Caco-2 (cell line): ENCODE data around the gene KLHL40. TPM values are rescaled to one million over a fixed set of nuclear protein-coding genes. Genes with fewer than 3 reads are reported as not detected.

Source experiments
- BruUV-seq: library from RNA; stranded (reverse); fragments of 400-500 nt; replicated peaks from 2 replicates; lab custom pipeline; 2021; lab: Mats Ljungman, UMichigan
- CTCF ChIA-PET: fragments of 300-600 bp; sonication (Branson Sonifier 250); formaldehyde crosslinking; loops from one replicate; lab custom pipeline; 2022; ENCODE audit warnings: antibody characterized with exemption; lab: Charles Lee
- POLR2A ChIA-PET: fragments of 300-600 bp; sonication (Branson Sonifier 250); formaldehyde crosslinking; loops from one replicate; lab custom pipeline; 2022; ENCODE audit warnings: antibody characterized with exemption; lab: Charles Lee
- DNase-seq, 2 experiments: peaks; one replicate each; pipeline versions ENCODE4 v3.0.0 to v3.0.0-alpha.2; 2020 to 2022
- H3K27me3 ChIP-seq: replicated peaks from 2 replicates; pipeline ENCODE4 v1.6.0; 2011; ENCODE audit warnings: low read length; ENCODE audit not compliant: control insufficient read depth, insufficient read depth
- H3K36me3 ChIP-seq: 2 replicates; pipeline ENCODE4 v1.5.1; 2011; ENCODE audit warnings: low read length; ENCODE audit not compliant: control insufficient read depth, insufficient read depth
- H3K4me1 ChIP-seq: fragments of 250-450 bp; sonication (Bioruptor Pico); 2 replicates; pipeline ENCODE4 v1.5.1; 2020; ENCODE audit warnings: mild to moderate bottlenecking
- H3K4me3 ChIP-seq: 2 replicates; pipeline ENCODE4 v1.5.1; 2011; ENCODE audit warnings: low read depth, mild to moderate bottlenecking, control low read depth, low read length
- H3K9me3 ChIP-seq: fragments of 250-450 bp; sonication (Bioruptor Pico); 2 replicates; pipeline ENCODE4 v1.5.1; 2020; ENCODE audit warnings: mild to moderate bottlenecking, moderate library complexity
- H3K27ac Mint-ChIP-seq: one replicate; pipeline ENCODE4 v1.8.0; 2022; ENCODE audit warnings: mixed read lengths; ENCODE audit not compliant: unreplicated experiment
- H3K27me3 Mint-ChIP-seq: one replicate; pipeline ENCODE4 v1.8.0; 2022; ENCODE audit warnings: mixed read lengths; ENCODE audit not compliant: insufficient read depth, unreplicated experiment
- H3K36me3 Mint-ChIP-seq: one replicate; pipeline ENCODE4 v1.8.0; 2022; ENCODE audit warnings: mild to moderate bottlenecking, mixed read lengths; ENCODE audit not compliant: insufficient read depth, unreplicated experiment
- H3K4me1 Mint-ChIP-seq: one replicate; pipeline ENCODE4 v1.8.0; 2022; ENCODE audit warnings: low read depth, mixed read lengths; ENCODE audit not compliant: unreplicated experiment
- H3K4me3 Mint-ChIP-seq: one replicate; pipeline ENCODE4 v1.8.0; 2022; ENCODE audit warnings: mild to moderate bottlenecking, moderate library complexity, mixed read lengths; ENCODE audit not compliant: unreplicated experiment
- H3K9me3 Mint-ChIP-seq: one replicate; pipeline ENCODE4 v1.8.0; 2022; ENCODE audit warnings: mixed read lengths; ENCODE audit not compliant: unreplicated experiment
- intact Hi-C: fragments of 100-400 bp; cut with micrococcal nuclease; formaldehyde crosslinking; loops from one replicate; pipeline ENCODE4 v1.10.0; 2022; ENCODE audit not compliant: unreplicated experiment
- total RNA-seq: library from RNA; stranded (reverse); gene quantifications from 2 replicates; pipeline ENCODE4 v1.2.3, GENCODE V29; 2022
- TF ChIP-seq, protein P1 (sequence below), 2 experiments: fragments of 200-600 bp in 1 of 2; IDR thresholded peaks; 1 replicate in 1 of 2; 2 replicates in 1 of 2; pipeline versions ENCODE4 v1.5.1 to v1.8.0; 2011 to 2022; ENCODE audit warnings: antibody characterized with exemption in 1 of 2, control low read depth in 1 of 2, inconsistent platforms in 1 of 2, low read depth in 1 of 2, low read length in 1 of 2, mild to moderate bottlenecking in 1 of 2, moderate library complexity in 1 of 2; ENCODE audit not compliant: insufficient read depth in 1 of 2, severe bottlenecking in 1 of 2, unreplicated experiment in 1 of 2

Gene KLHL40
- total RNA-seq, 1 experiment from 2014 or later = not detected

DNA sequence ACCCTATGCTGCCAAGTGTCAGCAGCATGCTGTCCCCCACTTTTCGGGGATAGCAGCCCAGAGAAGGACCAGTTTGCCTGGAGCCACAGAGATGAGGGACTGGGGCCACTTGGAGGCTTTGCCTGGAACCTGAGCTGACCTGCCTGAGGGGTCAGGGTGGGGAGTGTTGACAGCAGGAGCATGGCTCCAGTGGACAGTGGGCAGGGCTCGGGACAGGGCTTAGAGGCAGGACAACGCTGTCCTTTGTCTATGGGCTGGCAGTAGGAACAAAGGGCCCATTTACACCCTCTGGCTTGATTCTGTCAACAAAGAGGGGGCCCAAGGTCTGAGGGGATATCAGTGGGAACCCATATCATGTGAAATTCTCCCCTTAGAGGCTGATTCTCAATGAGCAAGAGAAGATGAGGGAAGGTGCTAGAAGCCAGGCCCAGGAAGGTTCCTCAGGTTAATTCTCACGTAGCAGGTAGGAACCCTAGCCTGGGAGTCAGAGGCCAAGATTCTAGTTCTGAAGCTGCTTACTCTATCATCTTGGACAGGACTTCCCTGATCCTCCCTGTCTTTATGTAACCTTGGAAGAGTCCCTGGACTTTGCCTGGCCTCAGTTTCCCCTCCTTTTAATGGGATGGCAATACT, 47.0 kb downstream of the KLHL40 start:
- TF ChIP-seq, protein P1, sequence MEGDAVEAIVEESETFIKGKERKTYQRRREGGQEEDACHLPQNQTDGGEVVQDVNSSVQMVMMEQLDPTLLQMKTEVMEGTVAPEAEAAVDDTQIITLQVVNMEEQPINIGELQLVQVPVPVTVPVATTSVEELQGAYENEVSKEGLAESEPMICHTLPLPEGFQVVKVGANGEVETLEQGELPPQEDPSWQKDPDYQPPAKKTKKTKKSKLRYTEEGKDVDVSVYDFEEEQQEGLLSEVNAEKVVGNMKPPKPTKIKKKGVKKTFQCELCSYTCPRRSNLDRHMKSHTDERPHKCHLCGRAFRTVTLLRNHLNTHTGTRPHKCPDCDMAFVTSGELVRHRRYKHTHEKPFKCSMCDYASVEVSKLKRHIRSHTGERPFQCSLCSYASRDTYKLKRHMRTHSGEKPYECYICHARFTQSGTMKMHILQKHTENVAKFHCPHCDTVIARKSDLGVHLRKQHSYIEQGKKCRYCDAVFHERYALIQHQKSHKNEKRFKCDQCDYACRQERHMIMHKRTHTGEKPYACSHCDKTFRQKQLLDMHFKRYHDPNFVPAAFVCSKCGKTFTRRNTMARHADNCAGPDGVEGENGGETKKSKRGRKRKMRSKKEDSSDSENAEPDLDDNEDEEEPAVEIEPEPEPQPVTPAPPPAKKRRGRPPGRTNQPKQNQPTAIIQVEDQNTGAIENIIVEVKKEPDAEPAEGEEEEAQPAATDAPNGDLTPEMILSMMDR (IDR thresholded peaks at IDR 0.05; ENCODE audit: insufficient read depth in 1 of 2, low read depth in 1 of 2, low read length in 1 of 2, severe bottlenecking in 1 of 2, unreplicated experiment in 1 of 2) = no peak
- Mint-ChIP-seq H3K4me3 (no peak overlapping the region), H3K27me3 (peaks cover 6% of the 10 kb centered on the region), H3K4me1 (no peaks in the 10 kb centered on the region), H3K36me3 (no peaks in the 10 kb centered on the region), H3K9me3 (no peaks in the 10 kb centered on the region), H3K27ac (no peak overlapping the region)
- Histone ChIP-seq H3K4me1 (no peaks in the 10 kb centered on the region), H3K4me3 (no peak overlapping the region), H3K9me3 (no peaks in the 10 kb centered on the region), H3K27me3 (no peaks in the 10 kb centered on the region; the same call in 1 of the 2 replicates), H3K36me3 (no peaks in the 10 kb centered on the region)
- ChIA-PET POLR2A (no interaction called here), CTCF (no interaction called here)
- no peak for DNase-seq
- BruUV-seq = no TSS peak
- intact Hi-C loops = no loop called here

DNA sequence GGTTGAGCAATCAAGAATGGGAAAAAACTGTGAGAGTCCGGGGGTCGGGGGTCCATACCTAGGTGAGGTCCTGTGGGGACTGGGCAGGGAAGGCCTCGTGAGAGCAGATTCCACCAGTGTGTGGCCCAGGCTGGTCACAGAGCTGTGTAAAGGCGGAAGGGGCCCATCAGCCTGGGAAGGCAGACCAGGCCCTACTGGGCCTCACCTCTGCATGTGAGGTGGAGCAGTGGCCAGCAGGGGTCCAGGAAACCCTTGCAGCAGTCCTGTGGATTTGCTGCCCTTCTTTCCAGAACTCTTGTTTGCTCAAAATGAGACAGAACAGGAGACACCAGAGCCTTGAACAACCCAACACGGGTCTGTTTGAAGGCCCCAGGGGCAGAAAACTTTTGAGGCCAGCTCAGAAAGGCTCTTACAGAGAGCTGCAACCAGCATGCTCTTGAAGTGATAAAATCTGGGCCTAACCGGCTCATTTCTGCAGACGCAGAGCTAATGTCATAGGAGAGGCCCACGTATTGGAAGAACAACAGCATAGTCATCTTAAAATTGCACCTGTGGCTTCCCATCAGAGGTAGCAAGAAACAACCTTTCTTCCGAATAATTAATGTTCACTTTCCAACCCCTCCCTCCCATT, 47.6 kb downstream of the KLHL40 start:
- no peaks in the 10 kb centered on the region for H3K4me1 ChIP-seq
- ChIA-PET CTCF (no interaction called here), POLR2A (no interaction called here)
- H3K9me3 ChIP-seq = no peaks in the 10 kb centered on the region
- H3K4me1 Mint-ChIP-seq = no peaks in the 10 kb centered on the region
- intact Hi-C loops = no loop called here
- H3K36me3 ChIP-seq = no peaks in the 10 kb centered on the region
- peak in 1 of 2 experiments; percentile 9 for DNase-seq
- H3K27me3 ChIP-seq = no peaks in the 10 kb centered on the region; the same call in 1 of the 2 replicates
- H3K27ac Mint-ChIP-seq = no peak overlapping the region
- no peaks in the 10 kb centered on the region for H3K9me3 Mint-ChIP-seq
- peaks cover 2% of the 10 kb centered on the region for H3K27me3 Mint-ChIP-seq
- no peak overlapping the region for H3K4me3 Mint-ChIP-seq
- no peaks in the 10 kb centered on the region for H3K36me3 Mint-ChIP-seq
- H3K4me3 ChIP-seq = no peak overlapping the region
- BruUV-seq = no TSS peak
- TF ChIP-seq, protein P1 (IDR thresholded peaks at IDR 0.05; ENCODE audit: insufficient read depth in 1 of 2, low read depth in 1 of 2, low read length in 1 of 2, severe bottlenecking in 1 of 2, unreplicated experiment in 1 of 2) = peak; percentile 32 to 39

DNA sequence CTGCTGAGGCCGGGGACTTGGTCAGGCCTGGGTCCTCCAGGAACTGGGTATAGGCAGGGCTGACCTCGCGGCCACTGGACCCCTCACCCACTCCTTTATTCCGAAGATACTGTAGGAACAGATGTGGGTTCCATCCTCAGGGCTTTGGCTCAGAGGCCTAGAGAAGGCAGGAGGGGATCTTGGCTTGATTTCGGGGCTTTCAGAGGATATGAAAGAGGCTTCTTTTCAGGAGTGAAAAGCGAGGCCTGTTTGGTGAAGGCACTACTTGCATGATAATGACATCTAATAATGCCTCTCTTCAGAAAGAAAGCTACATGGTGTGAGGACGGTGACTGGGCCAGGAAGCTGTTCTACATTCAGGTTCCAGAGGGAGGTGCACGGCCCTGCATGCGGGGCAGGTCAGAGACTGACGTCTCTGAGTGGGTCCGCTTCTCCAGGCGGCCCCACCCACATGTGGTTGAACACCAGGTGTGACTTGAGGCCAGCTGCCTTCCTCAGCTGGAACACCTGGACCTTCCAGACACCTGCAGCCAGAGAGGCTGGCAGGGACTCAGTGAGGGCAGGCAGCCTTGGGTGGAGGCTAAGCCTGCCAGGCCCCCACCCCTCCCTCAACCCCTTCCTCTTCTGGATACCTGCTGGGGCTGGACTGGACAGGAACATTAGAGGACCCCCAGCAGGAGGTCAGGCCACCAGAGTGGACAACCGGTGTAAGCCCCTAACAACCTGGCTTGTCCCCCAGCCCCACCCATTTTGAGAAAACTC, 48.3 kb downstream of the KLHL40 start:
- DNase-seq = no peak
- Histone ChIP-seq H3K4me3 (no peak overlapping the region), H3K27me3 (no peaks in the 10 kb centered on the region; the same call in 1 of the 2 replicates), H3K9me3 (no peaks in the 10 kb centered on the region), H3K4me1 (no peaks in the 10 kb centered on the region), H3K36me3 (no peaks in the 10 kb centered on the region)
- intact Hi-C loops = no loop called here
- Mint-ChIP-seq H3K4me3 (no peak overlapping the region), H3K27me3 (no peaks in the 10 kb centered on the region), H3K27ac (no peak overlapping the region), H3K4me1 (no peaks in the 10 kb centered on the region), H3K9me3 (no peaks in the 10 kb centered on the region), H3K36me3 (no peaks in the 10 kb centered on the region)
- POLR2A ChIA-PET = no interaction called here
- no TSS peak for BruUV-seq
- TF ChIP-seq, protein P1 (IDR thresholded peaks at IDR 0.05; ENCODE audit: insufficient read depth in 1 of 2, low read depth in 1 of 2, low read length in 1 of 2, severe bottlenecking in 1 of 2, unreplicated experiment in 1 of 2) = no peak
- CTCF ChIA-PET = interaction anchor here (0.6 kb wide), 1 partner anchor 405 kb away, joined by 3 read pairs; no protein-coding TSS in a partner anchor
